Measurements from ENCODE around the gene GPR78.

The GPR78 gene

GRCh38 chr4:8540586-8540985, 39.6 kb upstream of the GPR78 start:
- POLR2A ChIA-PET = no interaction called here
- TF ChIP-seq L3MBTL2 (conservative IDR thresholded peaks at IDR 0.05) (no peak), HDGF (IDR thresholded peaks at IDR 0.05; ENCODE audit: borderline replicate concordance) (no peak), LEF1 (IDR thresholded peaks at IDR 0.05; ENCODE audit: borderline replicate concordance) (no peak)
- CTCF ChIA-PET = no interaction called here
- no peak for DNase-seq (ENCODE audit: extremely low spot score)

DNA sequence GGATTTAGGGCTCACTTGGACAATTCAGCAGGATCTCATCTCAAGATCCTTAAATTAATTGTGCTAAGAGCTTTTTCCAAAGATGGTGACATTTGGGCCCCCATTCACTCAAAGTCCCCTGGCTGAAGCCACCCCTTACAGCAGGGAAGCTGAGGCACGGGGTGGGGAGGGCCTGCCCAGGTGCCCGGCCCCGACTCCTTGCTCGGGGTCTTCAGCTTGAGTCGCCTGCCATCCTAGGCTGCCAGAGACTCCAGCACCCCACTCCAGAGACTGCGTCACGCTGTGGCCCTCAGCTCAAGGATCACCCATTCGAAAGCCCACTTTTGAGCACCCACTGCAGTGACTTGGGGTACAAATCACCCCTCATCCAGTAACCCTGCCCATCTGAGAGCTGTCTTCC, 39.2 kb upstream of the GPR78 start:
- TF ChIP-seq TARDBP (IDR thresholded peaks at IDR 0.05) (no peak), FOXK2 (IDR thresholded peaks at IDR 0.05) (no peak), CTBP1 (IDR thresholded peaks at IDR 0.05; ENCODE audit: borderline replicate concordance) (no peak), FOXA1 (IDR thresholded peaks at IDR 0.05) (no peak), NFRKB (IDR thresholded peaks at IDR 0.05) (no peak), L3MBTL2 (conservative IDR thresholded peaks at IDR 0.05) (no peak), ZNF384 (IDR thresholded peaks at IDR 0.05) (no peak), SP1 (IDR thresholded peaks at IDR 0.05) (no peak), SUZ12 (IDR thresholded peaks at IDR 0.05) (no peak), HDGF (IDR thresholded peaks at IDR 0.05; ENCODE audit: borderline replicate concordance) (no peak), LEF1 (IDR thresholded peaks at IDR 0.05; ENCODE audit: borderline replicate concordance) (no peak), ARNT (IDR thresholded peaks at IDR 0.05) (no peak), BHLHE40 (IDR thresholded peaks at IDR 0.05; ENCODE audit: borderline replicate concordance) (no peak), ELF4 (IDR thresholded peaks at IDR 0.05) (no peak), FOXM1 (IDR thresholded peaks at IDR 0.05; ENCODE audit: borderline replicate concordance) (no peak)
- TF ChIP-seq, protein P1, sequence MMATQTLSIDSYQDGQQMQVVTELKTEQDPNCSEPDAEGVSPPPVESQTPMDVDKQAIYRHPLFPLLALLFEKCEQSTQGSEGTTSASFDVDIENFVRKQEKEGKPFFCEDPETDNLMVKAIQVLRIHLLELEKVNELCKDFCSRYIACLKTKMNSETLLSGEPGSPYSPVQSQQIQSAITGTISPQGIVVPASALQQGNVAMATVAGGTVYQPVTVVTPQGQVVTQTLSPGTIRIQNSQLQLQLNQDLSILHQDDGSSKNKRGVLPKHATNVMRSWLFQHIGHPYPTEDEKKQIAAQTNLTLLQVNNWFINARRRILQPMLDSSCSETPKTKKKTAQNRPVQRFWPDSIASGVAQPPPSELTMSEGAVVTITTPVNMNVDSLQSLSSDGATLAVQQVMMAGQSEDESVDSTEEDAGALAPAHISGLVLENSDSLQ (IDR thresholded peaks at IDR 0.05) = no peak
- ChIA-PET POLR2A (no interaction called here), CTCF (no interaction called here)
- no peak for DNase-seq (ENCODE audit: extremely low spot score)

DNA sequence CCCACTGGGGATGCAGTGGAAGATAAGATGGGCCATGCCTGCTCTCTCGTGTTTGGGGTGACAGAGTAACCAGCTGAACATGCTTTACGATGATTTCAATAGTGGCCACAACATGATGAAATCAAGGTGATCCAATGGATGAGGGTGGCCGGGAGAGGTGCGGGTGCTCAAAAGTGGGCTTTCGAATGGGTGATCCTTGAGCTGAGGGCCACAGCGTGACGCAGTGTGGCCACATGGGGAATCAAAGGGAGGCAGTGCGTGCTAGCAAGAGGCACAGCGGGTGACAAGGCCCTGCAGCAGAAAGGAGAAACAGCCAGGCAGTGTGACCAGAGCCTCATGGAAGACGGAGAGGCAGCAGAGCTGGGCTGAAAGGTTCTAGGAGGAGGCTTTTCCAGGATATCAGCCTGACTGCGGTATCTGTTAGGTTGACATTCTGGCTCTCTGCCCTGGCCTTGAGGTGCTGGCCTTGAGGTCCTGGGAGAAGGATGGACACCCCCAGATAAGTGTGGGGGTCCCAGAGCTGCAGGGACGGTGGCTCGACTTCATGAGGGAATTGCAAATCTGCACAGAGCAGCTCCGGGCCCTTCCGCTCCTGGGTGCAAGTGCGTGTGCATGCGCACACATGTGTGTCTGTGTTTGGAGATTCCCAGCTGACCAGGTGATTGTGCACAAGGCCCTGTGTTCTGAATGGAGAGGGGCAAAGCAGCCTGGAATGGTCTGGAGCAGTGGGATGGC, 38.0 kb upstream of the GPR78 start:
- POLR2A ChIA-PET = no interaction called here
- TF ChIP-seq L3MBTL2 (conservative IDR thresholded peaks at IDR 0.05) (no peak), BHLHE40 (IDR thresholded peaks at IDR 0.05; ENCODE audit: borderline replicate concordance) (no peak), CTBP1 (IDR thresholded peaks at IDR 0.05; ENCODE audit: borderline replicate concordance) (no peak), ZNF384 (IDR thresholded peaks at IDR 0.05) (no peak), LEF1 (IDR thresholded peaks at IDR 0.05; ENCODE audit: borderline replicate concordance) (no peak), FOXA1 (IDR thresholded peaks at IDR 0.05) (no peak), NFRKB (IDR thresholded peaks at IDR 0.05) (no peak)
- TF ChIP-seq, protein P1 (IDR thresholded peaks at IDR 0.05) = no peak

DNA sequence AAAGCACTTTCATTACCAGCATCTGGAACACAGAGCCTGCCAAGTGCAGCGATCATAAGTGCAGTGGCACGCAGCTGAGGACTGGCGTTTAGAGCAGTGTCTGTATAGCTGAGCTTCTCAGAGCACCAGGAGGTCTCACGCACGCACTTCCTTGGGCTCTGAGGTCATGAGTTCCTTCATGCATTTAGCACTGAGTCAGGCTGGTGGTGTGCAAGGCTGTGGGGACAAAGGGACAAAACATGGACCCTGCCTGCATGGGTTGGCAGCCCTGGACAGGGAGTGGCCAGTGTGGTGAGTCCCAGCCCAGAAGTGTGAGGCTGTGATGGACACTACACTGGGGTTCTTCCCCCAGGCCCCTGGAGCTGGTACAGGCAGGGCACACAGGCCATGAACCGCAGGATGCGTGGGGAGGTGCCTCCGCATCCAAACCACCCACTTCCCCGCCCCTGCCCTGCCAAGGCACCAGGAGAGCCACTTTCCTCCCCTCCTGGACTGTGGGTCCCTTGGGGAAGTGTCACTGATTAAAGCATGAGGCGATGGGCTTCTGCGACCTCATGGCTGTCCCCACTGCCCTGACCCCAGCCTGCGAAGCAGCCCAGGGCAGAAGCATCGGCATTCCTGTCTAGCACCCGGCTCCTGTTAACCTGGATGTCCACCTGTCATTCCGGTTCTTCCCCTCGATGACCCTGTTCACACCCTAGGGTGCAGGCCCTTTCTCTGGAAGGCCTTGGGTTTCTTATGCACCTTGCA, 37.2 kb upstream of the GPR78 start:
- DNase-seq (ENCODE audit: extremely low spot score) = no peak
- TF ChIP-seq CTBP1 (IDR thresholded peaks at IDR 0.05; ENCODE audit: borderline replicate concordance) (no peak), SP1 (IDR thresholded peaks at IDR 0.05) (no peak), FOXM1 (IDR thresholded peaks at IDR 0.05; ENCODE audit: borderline replicate concordance) (no peak), LEF1 (IDR thresholded peaks at IDR 0.05; ENCODE audit: borderline replicate concordance) (no peak), TARDBP (IDR thresholded peaks at IDR 0.05) (no peak), L3MBTL2 (conservative IDR thresholded peaks at IDR 0.05) (no peak), ARNT (IDR thresholded peaks at IDR 0.05) (no peak), SUZ12 (IDR thresholded peaks at IDR 0.05) (no peak), HDGF (IDR thresholded peaks at IDR 0.05; ENCODE audit: borderline replicate concordance) (no peak), NFRKB (IDR thresholded peaks at IDR 0.05) (no peak), ELF4 (IDR thresholded peaks at IDR 0.05) (no peak), ZNF384 (IDR thresholded peaks at IDR 0.05) (no peak), BHLHE40 (IDR thresholded peaks at IDR 0.05; ENCODE audit: borderline replicate concordance) (no peak), FOXK2 (IDR thresholded peaks at IDR 0.05) (no peak), FOXA1 (IDR thresholded peaks at IDR 0.05) (no peak)
- TF ChIP-seq, protein P1 (IDR thresholded peaks at IDR 0.05) = no peak
- ChIA-PET CTCF (no interaction called here), POLR2A (no interaction called here)

More for the DNA sequence above, 38.0 kb upstream of the GPR78 start:
- CTCF ChIA-PET = no interaction called here
- DNase-seq (ENCODE audit: extremely low spot score) = no peak

DNA sequence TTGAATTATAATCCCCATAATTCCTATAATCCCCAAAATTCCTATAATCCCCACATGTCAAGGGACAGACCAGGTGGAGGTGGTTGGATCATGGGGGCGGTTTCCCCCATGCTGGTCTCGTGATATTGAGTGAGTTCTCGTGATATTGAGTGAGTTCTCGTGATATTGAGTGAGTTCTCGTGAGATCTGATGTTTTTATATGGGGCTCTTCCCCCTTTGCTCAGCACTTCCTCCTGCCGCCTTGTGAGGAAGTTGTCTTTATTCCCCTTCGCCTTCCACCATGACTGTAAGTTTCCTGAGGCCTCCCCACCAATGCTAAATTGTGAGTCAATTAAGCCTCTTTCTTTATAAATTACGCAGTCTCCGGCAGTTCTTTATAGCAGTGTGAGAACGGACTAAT, 36.6 kb upstream of the GPR78 start:
- no peak for DNase-seq (ENCODE audit: extremely low spot score)
- TF ChIP-seq SUZ12 (IDR thresholded peaks at IDR 0.05) (no peak), ARNT (IDR thresholded peaks at IDR 0.05) (no peak), LEF1 (IDR thresholded peaks at IDR 0.05; ENCODE audit: borderline replicate concordance) (no peak), BHLHE40 (IDR thresholded peaks at IDR 0.05; ENCODE audit: borderline replicate concordance) (no peak), ELF4 (IDR thresholded peaks at IDR 0.05) (no peak), L3MBTL2 (conservative IDR thresholded peaks at IDR 0.05) (no peak), TARDBP (IDR thresholded peaks at IDR 0.05) (no peak), SP1 (IDR thresholded peaks at IDR 0.05) (no peak), FOXK2 (IDR thresholded peaks at IDR 0.05) (no peak), FOXM1 (IDR thresholded peaks at IDR 0.05; ENCODE audit: borderline replicate concordance) (no peak), HDGF (IDR thresholded peaks at IDR 0.05; ENCODE audit: borderline replicate concordance) (no peak), ZNF384 (IDR thresholded peaks at IDR 0.05) (no peak), FOXA1 (IDR thresholded peaks at IDR 0.05) (no peak), NFRKB (IDR thresholded peaks at IDR 0.05) (no peak), CTBP1 (IDR thresholded peaks at IDR 0.05; ENCODE audit: borderline replicate concordance) (no peak)
- TF ChIP-seq, protein P1 (IDR thresholded peaks at IDR 0.05) = no peak
- CTCF ChIA-PET = no interaction called here
- POLR2A ChIA-PET = no interaction called here
